Prostate gland (tissue), 2 donors: ENCODE results near the gene ZNF561. TPM values are rescaled to one million over a fixed set of nuclear protein-coding genes. Genes with fewer than 3 reads are reported as not detected.

ENCODE experiments used
- DNase-seq: peaks from one replicate; pipeline ENCODE4 v3.0.0-alpha.2; 2019; ENCODE audit warnings: low spot score
- H3K27ac ChIP-seq, 2 donors: fragments of 200-600 bp; sonication (generic); 2 replicates each; pipeline ENCODE4 v1.5.1; 2017 to 2019
- H3K27me3 ChIP-seq: fragments of 200-600 bp; sonication (generic); replicated peaks from 2 replicates; pipeline ENCODE4 v1.5.1; 2019; ENCODE audit not compliant: insufficient read depth
- H3K36me3 ChIP-seq, 2 donors: fragments of 200-600 bp; sonication (generic); 1 replicate in 1 of 2; 2 replicates in 1 of 2; pipeline versions ENCODE4 v1.5.1 to v1.8.1; 2017 to 2019
- H3K4me1 ChIP-seq: fragments of 200-600 bp; sonication (generic); replicated peaks from 2 replicates; pipeline ENCODE4 v1.5.1; 2019
- H3K4me3 ChIP-seq, 2 donors: fragments of 200-600 bp; sonication (generic); 2 replicates each; pipeline ENCODE4 v1.5.1; 2017 to 2019
- H3K9me3 ChIP-seq: fragments of 200-600 bp; sonication (generic); 2 replicates; pipeline ENCODE4 v1.5.1; 2017
- POLR2A ChIP-seq: fragments of 450-650 bp; IDR thresholded peaks from one replicate; pipeline ENCODE4 v1.6.1; 2016; ENCODE audit warnings: antibody characterized with exemption, mild to moderate bottlenecking
- POLR2AphosphoS5 ChIP-seq: sonication (generic); formaldehyde crosslinking; IDR thresholded peaks from one replicate; pipeline ENCODE4 v1.6.1; 2017; ENCODE audit warnings: antibody characterized with exemption
- WGBS: methylation state at CpG from one replicate; pipeline ENCODE4 v1.1.5; 2018; 5-methylcytosine and 5-hydroxymethylcytosine counted together
- intact Hi-C: fragments of 100-400 bp; cut with DNase I; formaldehyde crosslinking; loops from one replicate; pipeline ENCODE4 v1.14.2; 2022
- total RNA-seq, 2 donors: library from RNA; depleted of rRNA; stranded (reverse); fragments of >200 nt; gene quantifications; one replicate each; pipeline ENCODE4 v1.1.0, GENCODE V29; 2016
- TF ChIP-seq, protein P1 (sequence below), 4 experiments: fragments of 200-600 bp in 2 of 4; fragments of 450-650 bp in 2 of 4; sonication (generic) in 2 of 4; IDR thresholded peaks; 1 replicate in 3 of 4; 2 replicates in 1 of 4; pipeline ENCODE4 v1.5.1; 2016 to 2019; ENCODE audit warnings: antibody characterized with exemption in 4 of 4, mild to moderate bottlenecking in 2 of 4, moderate library complexity in 2 of 4

The ZNF561 gene
- total RNA-seq, 2 donors from 2014 or later = 27.8 to 32.3 TPM

DNA sequence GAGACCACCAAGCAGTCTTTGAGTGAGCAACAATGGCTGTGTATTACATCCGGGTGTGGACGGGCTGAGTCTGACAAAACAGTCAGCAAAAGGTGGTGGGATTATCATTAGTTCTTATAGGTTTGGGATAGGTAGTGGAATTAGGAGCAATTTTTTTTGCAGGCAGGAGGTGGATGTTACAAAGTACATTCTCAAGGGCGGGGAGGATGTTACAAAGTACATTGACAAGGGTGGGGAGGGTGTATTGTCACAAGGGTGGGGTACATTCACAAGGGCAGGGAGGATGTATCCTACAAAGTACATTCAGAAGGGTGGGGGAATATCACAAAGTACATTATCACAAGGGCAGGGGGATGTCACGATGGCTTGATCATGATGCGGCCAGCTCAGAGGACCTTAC lies 15.0 kb upstream of the ZNF561 start:
- Histone ChIP-seq H3K4me3 (no peak overlapping the region), H3K4me1 (no peaks in the 10 kb centered on the region), H3K9me3 (no peaks in the 10 kb centered on the region), H3K27ac (no peak overlapping the region), H3K27me3 (no peaks in the 10 kb centered on the region), H3K36me3 (no peaks in the 10 kb centered on the region)
- no peak for DNase-seq
- 96% methylated on average over 5 of the region's 5 CpGs for WGBS
- TF ChIP-seq, protein P1, sequence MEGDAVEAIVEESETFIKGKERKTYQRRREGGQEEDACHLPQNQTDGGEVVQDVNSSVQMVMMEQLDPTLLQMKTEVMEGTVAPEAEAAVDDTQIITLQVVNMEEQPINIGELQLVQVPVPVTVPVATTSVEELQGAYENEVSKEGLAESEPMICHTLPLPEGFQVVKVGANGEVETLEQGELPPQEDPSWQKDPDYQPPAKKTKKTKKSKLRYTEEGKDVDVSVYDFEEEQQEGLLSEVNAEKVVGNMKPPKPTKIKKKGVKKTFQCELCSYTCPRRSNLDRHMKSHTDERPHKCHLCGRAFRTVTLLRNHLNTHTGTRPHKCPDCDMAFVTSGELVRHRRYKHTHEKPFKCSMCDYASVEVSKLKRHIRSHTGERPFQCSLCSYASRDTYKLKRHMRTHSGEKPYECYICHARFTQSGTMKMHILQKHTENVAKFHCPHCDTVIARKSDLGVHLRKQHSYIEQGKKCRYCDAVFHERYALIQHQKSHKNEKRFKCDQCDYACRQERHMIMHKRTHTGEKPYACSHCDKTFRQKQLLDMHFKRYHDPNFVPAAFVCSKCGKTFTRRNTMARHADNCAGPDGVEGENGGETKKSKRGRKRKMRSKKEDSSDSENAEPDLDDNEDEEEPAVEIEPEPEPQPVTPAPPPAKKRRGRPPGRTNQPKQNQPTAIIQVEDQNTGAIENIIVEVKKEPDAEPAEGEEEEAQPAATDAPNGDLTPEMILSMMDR (IDR thresholded peaks at IDR 0.05) = no peak
- intact Hi-C loops = no loop called here

DNA sequence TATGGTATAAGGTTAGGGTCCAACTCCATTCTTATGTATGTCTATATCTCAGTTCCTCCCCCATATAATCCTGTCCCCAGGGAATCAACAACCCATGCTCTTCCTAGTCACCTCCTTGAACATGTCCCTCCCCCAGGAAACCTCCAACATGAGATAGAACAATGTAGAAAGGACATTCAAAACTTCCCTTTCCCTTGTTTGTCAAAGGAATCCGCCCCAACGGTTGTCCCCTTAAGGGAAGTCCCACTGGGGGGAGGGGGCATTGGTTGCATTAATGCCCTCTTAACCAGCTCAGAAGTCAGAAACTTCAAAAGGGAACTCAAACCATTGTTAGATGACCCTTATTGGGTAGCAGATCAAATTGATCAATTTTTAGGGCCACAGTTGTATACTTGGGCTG lies 6.8 kb upstream of the ZNF561 start:
- Histone ChIP-seq H3K4me1 (no peaks in the 10 kb centered on the region), H3K27me3 (no peaks in the 10 kb centered on the region), H3K36me3 (no peaks in the 10 kb centered on the region), H3K9me3 (no peaks in the 10 kb centered on the region), H3K27ac (no peak overlapping the region), H3K4me3 (no peak overlapping the region)
- no peak for TF ChIP-seq POLR2A
- no peak for TF ChIP-seq POLR2AphosphoS5
- TF ChIP-seq, protein P1 (IDR thresholded peaks at IDR 0.05) = no peak
- intact Hi-C loops = no loop called here
- 82% methylated on average over 2 of the region's 2 CpGs for WGBS
- DNase-seq = no peak

DNA sequence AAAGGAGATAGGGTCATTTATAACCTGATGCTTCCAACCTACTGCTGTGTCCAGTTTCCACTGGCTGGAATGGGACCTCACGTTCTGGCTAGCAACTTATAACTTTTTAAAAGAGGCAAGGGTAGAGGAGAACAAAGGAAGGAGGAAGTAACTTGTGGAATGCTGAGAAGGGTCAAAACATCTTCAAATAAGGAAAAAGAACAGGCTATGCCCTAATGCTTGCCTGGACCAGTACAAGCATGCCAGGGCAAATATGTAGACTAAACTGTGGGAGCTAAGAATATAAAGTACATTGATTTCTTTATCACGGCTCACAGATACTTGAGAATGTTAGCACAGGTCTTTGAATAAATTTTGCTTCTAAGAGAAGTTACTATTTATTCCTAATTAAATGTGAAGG lies 1.5 kb upstream of the ZNF561 start:
- H3K27me3 ChIP-seq = no peaks in the 10 kb centered on the region
- peak overlapping the region; percentile 90 to 95 for H3K27ac ChIP-seq
- no peak for TF ChIP-seq POLR2A
- TF ChIP-seq, protein P1 (IDR thresholded peaks at IDR 0.05) = no peak
- TF ChIP-seq POLR2AphosphoS5 = peak; percentile 92
- H3K36me3 ChIP-seq = peaks cover 11 to 12% of the 10 kb centered on the region in 2 donors
- intact Hi-C loops = loop anchor here (2.0 kb wide), 1 partner anchor 164 kb away; no protein-coding TSS in a partner anchor
- peak; percentile 60 for DNase-seq
- 32% methylated on average over 2 of the region's 2 CpGs for WGBS
- no peaks in the 10 kb centered on the region for H3K9me3 ChIP-seq
- H3K4me1 ChIP-seq = no peaks in the 10 kb centered on the region
- H3K4me3 ChIP-seq = peak overlapping the region in 1 of 2 donors; percentile 71

DNA sequence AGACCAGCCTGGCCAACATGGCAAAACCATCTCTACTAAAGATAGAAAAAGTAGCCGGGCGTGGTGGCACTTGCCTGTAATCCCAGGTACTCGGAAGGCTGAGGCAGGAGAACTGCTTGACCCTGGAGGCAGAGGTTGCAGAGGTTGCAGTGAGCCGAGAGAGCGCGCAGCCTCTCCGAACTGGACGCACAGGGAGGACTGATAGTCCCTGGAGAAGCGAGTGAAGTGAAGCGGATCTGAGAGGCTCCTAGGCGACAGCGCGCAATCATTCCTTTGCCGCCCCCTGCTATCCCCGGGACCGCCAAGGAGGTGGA lies 233 bp downstream of the ZNF561 start:
- no peak for TF ChIP-seq POLR2AphosphoS5
- no peak for TF ChIP-seq POLR2A
- TF ChIP-seq, protein P1 (IDR thresholded peaks at IDR 0.05) = no peak
- 0% methylated on average over 16 of the region's 16 CpGs for WGBS
- H3K36me3 ChIP-seq = peaks cover 14 to 23% of the 10 kb centered on the region in 2 donors
- no peaks in the 10 kb centered on the region for H3K9me3 ChIP-seq
- intact Hi-C loops = loop anchor here (2.0 kb wide), 1 partner anchor 54 kb away; the partner anchor contains the start of gene ZNF562
- H3K27me3 ChIP-seq = no peaks in the 10 kb centered on the region
- H3K4me1 ChIP-seq = no peaks in the 10 kb centered on the region
- peak; percentile 5 for DNase-seq
- H3K27ac ChIP-seq = peak overlapping the region; percentile 90 to 95
- peak overlapping the region; percentile 61 to 71 for H3K4me3 ChIP-seq

DNA sequence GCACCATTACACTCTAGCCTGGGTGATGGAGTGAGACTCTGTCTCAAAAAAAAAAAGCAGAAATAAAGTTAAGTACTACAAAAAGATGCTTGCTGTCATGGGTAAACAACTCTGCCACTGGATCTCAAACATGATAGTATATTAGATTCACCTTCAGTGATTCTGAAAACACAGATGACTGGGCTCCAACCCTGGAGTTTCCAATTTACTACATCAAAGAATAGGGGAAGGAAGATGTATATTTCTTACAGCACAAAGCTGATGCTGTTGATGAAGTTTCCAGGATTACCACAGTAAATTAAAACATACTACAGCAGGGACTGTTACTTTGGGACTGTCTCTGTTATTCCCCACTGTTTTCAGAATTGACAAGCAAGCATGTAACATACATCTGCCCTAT lies 5.2 kb downstream of the ZNF561 start:
- no peak overlapping the region for H3K4me3 ChIP-seq
- intact Hi-C loops = no loop called here
- no peaks in the 10 kb centered on the region for H3K9me3 ChIP-seq
- TF ChIP-seq POLR2AphosphoS5 = no peak
- TF ChIP-seq, protein P1 (IDR thresholded peaks at IDR 0.05) = no peak
- no peak for TF ChIP-seq POLR2A
- peaks cover 49 to 58% of the 10 kb centered on the region in 2 donors for H3K36me3 ChIP-seq
- no peaks in the 10 kb centered on the region for H3K27me3 ChIP-seq
- H3K4me1 ChIP-seq = no peaks in the 10 kb centered on the region
- H3K27ac ChIP-seq = no peak overlapping the region
- DNase-seq = no peak
